T-helper 9 cell (primary cell): ENCODE data around the gene ZNF700.
"Not testable (repeated sequence)": the region's sequence is repeated elsewhere in the genome, so short reads cannot be mapped to it uniquely, and the experiment has no call there.

Experiments used
- DNase-seq: peaks from one replicate; pipeline ENCODE4 v3.0.0-alpha.2; 2020

ZNF700 gene

GRCh38 chr19:11941361-11941887 lies 16.5 kb downstream of the ZNF700 start:
- DNase-seq: not testable (repeated sequence)

DNA sequence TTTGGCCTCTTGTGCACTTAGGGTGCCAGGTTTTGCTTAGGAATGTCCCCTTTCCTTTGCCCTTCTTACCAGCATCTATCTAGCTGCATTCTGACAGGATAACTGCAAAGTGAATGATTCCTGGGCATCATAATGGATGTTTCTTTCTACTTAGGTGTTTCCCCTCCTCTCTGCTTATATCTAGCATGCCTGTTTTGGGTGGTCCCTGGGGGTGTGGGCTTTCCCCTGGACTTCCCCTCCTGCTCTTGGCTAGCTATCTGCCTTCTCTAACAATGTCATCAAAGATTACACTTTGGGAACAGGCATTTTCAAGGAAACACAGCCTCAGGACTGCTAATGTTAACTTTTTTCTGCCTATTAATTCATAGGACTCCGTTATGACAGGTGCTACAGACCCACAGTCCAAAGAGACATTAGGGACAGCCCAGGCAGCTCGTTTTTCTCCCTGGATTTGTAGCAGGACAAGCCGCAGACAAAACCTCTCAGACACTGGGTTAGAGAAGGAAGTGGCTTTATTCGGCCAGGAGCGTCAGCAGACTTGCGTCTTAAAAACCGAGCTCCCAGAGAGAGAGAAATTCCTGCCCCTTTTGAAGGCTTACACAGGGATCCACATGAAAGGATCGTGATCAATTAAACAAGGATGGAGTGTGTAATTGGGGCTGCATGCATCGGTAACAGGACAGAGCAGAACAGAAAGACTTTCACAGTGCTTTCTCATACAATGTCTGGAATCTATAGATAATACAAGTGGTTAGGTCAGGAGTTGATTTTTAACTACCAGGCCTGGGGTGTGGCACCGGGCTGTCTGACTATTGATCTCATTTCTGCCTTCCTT lies 17.3 kb downstream of the ZNF700 start:
- DNase-seq: no peak

DNA sequence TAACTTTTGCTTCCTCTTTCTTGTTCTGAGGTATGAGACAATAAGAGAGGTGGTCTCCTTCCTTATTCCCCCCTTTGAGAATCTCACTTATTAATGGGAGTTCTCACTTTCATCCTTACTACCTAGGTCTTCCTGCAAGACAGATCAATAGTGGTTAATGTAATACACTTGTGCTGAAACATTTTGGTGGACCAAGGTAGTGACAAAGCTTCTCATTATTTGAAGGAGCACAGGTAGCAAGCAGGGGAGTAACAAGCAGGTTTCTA lies 17.9 kb downstream of the ZNF700 start:
- DNase-seq: no peak

DNA sequence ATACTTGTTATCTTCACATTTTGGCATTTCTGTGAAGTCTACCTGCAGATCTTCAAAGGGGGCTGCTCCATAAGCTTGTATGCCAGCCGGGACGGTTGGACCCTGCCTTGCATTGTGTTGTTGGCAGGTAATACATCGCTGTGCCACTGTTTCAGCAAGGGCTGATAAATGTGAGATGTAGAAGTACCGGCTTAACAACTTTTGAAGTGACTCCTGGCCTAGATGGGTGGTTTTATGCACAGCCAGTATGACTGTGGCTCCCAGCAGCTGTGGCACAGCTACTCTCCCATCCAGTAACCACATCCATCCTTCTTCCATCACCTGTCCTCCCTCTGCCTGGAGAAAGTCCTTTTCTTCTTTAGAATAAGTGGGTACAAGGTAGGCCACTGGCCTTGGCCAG lies 19.7 kb downstream of the ZNF700 start:
- DNase-seq: no peak

- no peak for DNase-seq
Measured at GRCh38 chr19:11948646-11949045, 23.7 kb downstream of the ZNF700 start.

- no peak for DNase-seq
Measured at GRCh38 chr19:11949201-11949600, 24.3 kb downstream of the ZNF700 start.

GRCh38 chr19:11949614-11950080 lies 24.7 kb downstream of the ZNF700 start:
- not testable (repeated sequence) for DNase-seq

GRCh38 chr19:11950312-11950711 lies 25.4 kb downstream of the ZNF700 start:
- DNase-seq: no peak

DNA sequence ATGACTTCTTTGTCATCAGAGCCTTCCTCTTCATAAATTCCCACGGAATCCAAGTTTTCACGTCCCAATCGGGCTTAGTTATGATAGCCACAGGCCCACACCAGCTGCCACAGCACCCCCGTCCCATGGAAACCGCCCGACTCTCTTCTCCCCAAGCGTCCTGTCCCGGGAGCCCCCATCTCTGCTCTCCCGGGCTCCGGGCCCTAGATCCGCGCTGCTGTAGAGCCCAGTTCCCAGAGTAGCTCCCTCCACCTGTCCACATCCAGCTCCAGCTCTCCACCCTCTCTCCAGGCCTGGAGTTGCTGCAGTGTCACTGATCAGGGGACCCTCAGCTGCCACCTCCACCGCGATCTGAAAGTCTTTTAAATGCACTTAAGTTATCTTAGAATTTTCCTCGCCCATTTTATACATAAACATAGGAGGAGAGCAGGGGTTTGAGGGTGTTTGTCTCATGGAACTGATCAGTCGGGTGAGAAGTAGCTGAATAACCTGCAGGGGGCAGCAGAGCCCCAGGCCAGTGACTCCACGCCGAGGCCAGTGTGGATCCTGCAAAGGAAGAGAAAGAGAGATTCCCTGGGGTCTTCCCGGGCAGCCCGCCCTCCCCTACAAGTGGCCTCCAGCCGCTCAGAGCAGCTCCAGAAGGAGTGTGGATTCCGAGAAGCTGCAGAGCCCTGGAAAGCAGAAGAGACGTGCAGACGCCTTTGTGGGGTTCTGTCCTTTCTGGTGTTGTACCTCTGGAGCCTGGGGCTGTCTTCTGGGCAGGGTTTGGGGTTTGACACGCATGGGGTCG lies 38.9 kb downstream of the ZNF700 start:
- peak; percentile 60 for DNase-seq

DNA sequence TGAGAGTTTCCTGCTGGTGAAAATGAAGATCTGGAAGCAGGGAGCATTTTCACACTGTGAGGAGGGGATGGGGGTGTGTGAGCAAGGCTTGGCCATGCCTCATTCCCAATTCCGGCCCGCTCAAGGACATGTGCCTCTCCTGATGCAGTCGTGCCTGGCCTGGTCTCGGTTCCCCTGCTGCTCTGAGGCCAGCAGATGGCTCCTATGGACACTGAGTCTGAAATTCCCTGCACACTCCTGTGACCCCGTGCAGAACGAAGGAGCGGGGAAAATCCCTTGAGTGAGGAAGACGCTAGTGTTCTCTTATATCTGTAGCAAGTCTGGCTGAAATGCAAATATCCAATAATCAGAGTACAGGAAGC lies 39.6 kb downstream of the ZNF700 start:
- no peak for DNase-seq

DNA sequence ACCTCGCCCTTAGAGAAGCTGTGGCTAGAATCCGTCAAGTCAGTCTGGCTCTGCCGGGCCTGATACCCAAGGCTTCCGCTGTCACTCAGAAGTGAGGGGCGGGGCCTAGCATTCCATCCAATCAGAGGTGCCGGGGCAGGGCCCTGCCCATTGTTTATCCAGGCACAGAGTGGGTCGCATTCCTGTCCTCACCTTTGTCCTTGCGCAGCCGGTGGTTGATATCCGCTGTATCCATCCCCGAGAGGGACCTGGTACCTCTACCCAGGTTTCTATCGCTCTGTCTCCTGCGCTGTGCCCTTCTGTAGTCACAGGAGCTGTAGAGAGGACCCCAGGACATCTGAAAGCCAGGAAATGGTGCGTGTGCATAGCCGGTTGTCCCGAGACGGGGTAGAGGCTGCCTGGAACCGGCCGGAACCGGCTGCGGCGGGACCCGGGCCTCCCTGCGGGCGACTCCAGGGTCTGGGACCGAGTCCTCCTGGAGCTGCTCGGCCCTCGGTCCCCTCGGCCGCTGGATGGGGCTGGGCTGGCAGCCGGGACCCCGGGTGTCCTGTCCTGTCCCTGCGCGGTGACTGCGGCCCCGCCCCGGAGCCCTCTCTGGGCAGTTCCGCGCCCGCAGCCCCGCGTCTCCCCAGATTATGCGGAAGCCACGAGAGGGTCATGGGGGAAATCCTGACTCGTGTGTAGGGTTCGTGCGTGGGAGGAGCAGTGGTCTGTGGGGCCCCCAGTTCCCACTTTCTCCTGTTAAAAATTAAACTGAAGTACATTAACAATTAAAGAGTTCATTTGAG lies 40.1 kb downstream of the ZNF700 start, which contains the start of gene ZNF763:
Gene ZNF763 (plus strand): TSS at position 183 of the 788 bp plus-strand sequence. CDS start 169 bp downstream, at position 352.
- DNase-seq: peak; percentile 82

- DNase-seq: no peak
Measured at GRCh38 chr19:11970174-11970573, 45.3 kb downstream of the ZNF700 start.

DNA sequence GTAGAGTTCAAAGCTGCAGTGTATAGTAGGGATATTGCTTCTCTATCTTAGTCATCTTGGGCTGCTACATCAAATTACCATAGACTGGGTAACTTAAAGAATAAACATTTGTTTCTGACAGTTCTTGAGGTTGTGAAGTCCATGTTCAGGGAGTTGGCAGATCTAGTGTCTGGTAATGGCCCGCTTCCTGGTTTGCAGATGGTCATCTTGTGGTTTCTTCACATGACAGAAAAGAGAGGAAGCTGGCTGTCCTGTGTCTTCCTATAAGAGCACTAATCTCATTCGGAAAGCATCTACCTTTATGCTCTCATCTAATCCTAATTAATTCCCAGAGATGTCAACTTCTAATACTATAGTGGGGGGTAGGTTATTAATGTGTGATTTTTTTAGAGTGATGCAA lies 46.1 kb downstream of the ZNF700 start:
- DNase-seq: no peak

- no peak for DNase-seq
Measured at GRCh38 chr19:11973019-11973810, 48.3 kb downstream of the ZNF700 start.

- no peak for DNase-seq
Measured at GRCh38 chr19:11978492-11979100, 53.7 kb downstream of the ZNF700 start.

GRCh38 chr19:11979527-11979926 lies 54.6 kb downstream of the ZNF700 start:
- DNase-seq: no peak

- no peak for DNase-seq
Measured at GRCh38 chr19:11982526-11982925, 57.6 kb downstream of the ZNF700 start.

GRCh38 chr19:11984986-11985385 lies 60.1 kb downstream of the ZNF700 start:
- no peak for DNase-seq

DNA sequence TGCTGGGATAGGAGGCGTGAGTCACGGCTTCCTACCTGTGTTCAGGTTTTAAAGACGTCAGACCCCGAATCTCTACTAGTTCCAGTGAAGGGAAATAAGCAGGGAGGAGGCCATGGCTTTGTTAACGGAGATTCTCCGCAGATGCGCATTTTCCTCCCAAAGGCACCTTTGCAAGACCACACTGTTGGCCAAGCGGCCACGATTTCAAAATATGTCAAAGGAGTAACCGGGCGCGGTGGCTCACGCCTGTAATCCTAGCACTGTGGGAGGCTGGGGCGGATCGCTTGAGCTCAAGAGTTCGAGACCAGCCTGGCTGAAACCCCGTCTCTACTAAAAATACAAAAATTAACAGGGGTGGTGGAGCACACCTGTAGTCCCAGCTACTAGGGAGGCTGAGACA lies 61.8 kb downstream of the ZNF700 start:
- DNase-seq: no peak

DNA sequence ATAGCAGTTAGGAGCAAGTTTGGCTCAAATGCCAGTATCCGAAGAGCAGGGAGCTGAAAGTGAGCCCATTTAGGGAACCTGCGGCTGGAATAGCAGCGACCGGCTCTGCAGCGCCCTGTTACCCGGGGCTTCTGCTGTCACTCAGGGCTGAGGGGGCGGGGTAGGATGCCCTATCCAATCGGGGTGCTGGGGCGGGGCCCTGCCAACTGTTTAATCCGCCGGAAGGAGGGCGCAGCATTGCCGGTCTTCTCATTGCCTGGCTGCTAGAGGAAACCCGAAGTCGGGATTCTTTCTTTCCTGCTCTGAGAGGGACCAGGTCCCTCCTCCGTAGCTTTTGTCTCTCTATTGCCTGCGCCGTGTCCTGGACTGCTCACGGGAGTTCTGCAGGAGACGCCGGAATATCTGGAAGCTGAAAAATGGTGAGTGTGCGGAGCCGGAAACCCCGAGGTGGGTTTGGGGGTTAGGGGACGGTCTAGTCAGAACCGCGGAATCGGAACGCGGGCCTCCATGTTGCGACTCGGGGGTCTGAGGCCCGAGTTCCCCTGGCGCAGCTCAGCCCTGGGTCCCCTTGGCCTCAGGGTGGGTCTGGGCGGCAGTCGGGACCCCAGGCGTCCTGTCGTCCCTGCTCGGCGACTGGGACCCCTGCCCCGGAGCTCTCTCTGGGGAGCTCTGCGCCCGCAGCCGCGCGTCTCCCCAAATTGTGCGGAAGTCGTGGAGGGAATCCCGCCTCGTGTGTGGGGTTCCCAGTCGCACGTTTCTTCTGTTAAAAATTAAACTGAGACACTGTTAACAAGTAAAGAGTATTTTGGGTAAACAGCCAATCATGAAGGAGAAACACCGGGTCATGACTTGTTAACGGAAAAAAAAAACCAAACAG lies 62.7 kb downstream of the ZNF700 start:
- DNase-seq: peak; percentile 81

GRCh38 chr19:11989112-11989456 lies 64.2 kb downstream of the ZNF700 start:
- DNase-seq: no peak
